Fibroblast of villous mesenchyme (primary cell): Measurements from ENCODE around the gene HPD. TPM values are rescaled to one million over a fixed set of nuclear protein-coding genes. Genes with fewer than 3 reads are reported as not detected.
"Not testable (repeated sequence)": the region's sequence is repeated elsewhere in the genome, so short reads cannot be mapped to it uniquely, and the experiment has no call there.

Experiments used
- DNase-seq: peaks from one replicate; pipeline ENCODE4 v3.0.0-alpha.2; 2010; ENCODE audit warnings: low read depth
- H3K4me3 ChIP-seq: 2 replicates; pipeline ENCODE4 v1.5.1; 2011; ENCODE audit warnings: low read depth, mild to moderate bottlenecking, low read length
- CTCF ChIP-seq: IDR thresholded peaks from 2 replicates; pipeline ENCODE4 v1.5.1; 2012; ENCODE audit warnings: low read depth, mild to moderate bottlenecking, low read length; ENCODE audit not compliant: insufficient read depth
- total RNA-seq: library from RNA; depleted of rRNA; stranded (reverse); fragments of >200 nt; gene quantifications from 2 replicates; pipeline ENCODE4 v1.2.3, GENCODE V29; 2012

Gene HPD
- total RNA-seq, 1 donor: not detected

- no peak for TF ChIP-seq CTCF
- H3K4me3 ChIP-seq: no peak overlapping the region
- DNase-seq: peak; percentile 66
Observed at GRCh38 chr12:121893961-121894460, 35.4 kb upstream of the HPD start.

GRCh38 chr12:121892673-121893561 lies 34.3 kb upstream of the HPD start:
- TF ChIP-seq CTCF: no peak
- H3K4me3 ChIP-seq: no peak overlapping the region
- DNase-seq: no peak

- not testable (repeated sequence) for DNase-seq
- H3K4me3 ChIP-seq: peak overlapping the region; percentile 76
Observed at GRCh38 chr12:121889661-121890060, 31.0 kb upstream of the HPD start.

- no peak for DNase-seq
- TF ChIP-seq CTCF: no peak
Observed at GRCh38 chr12:121889274-121889624, 30.6 kb upstream of the HPD start.

GRCh38 chr12:121888478-121889273 lies 30.0 kb upstream of the HPD start, which contains the start of gene PSMD9:
TSS of gene PSMD9 (plus strand) at chr12:121888790. CDS start at chr12:121888857, 67 bp downstream.
- peak; percentile 80 for TF ChIP-seq CTCF
- DNase-seq: peak; percentile 98
- H3K4me3 ChIP-seq: peak within 1 kb of the TSS; percentile 76

More at GRCh38 chr12:121889274-121889624, 30.6 kb upstream of the HPD start:
- peak overlapping the region; percentile 76 for H3K4me3 ChIP-seq

- TF ChIP-seq CTCF: no peak
- DNase-seq: no peak
- H3K4me3 ChIP-seq: peak overlapping the region; percentile 76
Observed at GRCh38 chr12:121888083-121888477, 29.4 kb upstream of the HPD start.

- H3K4me3 ChIP-seq: not testable (repeated sequence)
- peak; percentile 28 for DNase-seq
Observed at GRCh38 chr12:121885129-121885528, 26.5 kb upstream of the HPD start.
